ENCODE results near the gene ANKDD1A.

The ANKDD1A gene

DNA sequence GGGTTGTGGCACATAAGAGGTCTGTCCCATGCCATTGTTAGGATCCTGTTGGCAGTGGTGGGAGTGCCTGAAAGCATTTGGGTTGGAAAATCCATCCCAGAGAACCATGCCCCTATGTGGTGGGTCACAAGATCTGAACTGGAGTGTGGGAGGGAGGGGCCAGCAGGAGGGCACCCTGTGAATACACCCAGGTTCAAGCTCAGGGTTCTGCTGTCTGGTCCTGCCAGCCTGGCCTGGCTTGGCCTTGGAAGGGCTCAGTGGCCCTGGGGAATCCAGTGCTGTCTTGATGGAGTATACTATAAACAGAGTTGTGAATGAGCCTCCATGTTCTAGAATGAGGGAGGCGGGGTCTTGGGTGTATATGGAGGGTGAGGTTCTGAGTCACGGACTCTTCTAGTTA, 11.8 kb downstream of the ANKDD1A start:
- DNase-seq (ENCODE audit: low read depth in 2 of 2): no peak

DNA sequence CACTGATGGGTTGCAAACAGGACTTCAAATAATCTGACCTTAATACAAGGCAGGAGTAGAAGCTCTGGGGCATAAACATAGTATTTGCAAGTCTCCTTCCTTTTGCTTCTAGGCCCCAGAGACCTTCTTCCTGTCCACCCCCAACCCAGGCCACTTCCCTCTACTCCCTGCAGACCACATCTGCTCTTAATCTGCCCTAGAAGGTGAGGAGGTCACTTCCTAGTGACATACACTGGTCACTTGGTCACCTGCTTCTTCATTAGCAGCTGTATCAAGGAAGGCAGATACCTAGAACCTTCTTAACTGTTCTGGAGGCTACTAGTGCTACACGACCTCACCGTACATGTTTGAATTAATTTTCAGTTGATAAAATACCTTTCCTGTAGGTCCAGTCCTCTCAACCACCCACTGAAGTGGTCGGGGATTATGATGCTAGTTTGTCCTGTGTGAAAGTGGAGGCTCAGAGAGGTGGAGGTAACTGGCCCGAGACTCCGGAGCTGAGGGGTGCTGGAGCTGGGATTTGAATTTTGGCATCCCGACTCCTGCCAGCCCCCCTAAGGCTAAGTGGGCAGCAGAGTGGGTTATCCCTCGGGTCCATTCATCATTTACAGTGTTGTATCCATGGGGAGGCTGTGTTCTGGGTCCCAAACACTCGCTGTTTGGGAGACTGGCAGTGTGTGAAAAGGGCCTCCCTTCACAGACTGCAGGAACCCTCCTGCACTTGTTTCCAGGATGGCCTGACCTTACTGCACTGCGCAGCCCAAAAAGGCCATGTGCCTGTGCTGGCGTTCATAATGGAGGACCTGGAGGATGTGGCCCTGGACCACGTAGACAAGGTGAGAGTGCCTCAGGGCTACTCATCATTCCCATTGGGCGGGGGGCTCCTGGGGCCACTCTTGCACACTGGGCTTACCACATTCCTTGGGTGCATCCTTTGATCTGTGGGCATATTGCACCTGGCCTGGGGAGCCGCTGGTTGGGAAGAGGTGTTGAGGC, 13.9 kb downstream of the ANKDD1A start:
- no peak for DNase-seq (ENCODE audit: low read depth in 2 of 2)

DNA sequence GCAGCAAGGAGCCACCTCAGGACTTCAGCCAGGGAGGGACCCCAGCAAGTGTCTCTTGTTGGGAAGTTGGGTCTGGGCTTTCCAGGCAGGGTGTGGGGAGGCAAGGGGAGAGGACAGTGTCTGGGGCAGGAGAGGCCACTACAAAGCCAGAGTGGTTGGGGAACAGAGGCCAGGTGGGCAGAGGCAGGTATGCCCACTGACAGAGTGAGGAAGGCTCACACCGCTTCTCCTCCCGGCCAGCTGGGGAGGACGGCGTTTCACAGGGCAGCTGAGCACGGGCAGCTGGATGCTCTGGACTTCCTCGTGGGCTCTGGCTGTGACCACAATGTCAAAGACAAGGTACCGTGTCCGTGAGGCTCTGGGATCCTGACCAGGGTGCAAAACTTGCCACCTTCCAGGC, 15.0 kb downstream of the ANKDD1A start:
- no peak for DNase-seq (ENCODE audit: low read depth in 2 of 2)

DNA sequence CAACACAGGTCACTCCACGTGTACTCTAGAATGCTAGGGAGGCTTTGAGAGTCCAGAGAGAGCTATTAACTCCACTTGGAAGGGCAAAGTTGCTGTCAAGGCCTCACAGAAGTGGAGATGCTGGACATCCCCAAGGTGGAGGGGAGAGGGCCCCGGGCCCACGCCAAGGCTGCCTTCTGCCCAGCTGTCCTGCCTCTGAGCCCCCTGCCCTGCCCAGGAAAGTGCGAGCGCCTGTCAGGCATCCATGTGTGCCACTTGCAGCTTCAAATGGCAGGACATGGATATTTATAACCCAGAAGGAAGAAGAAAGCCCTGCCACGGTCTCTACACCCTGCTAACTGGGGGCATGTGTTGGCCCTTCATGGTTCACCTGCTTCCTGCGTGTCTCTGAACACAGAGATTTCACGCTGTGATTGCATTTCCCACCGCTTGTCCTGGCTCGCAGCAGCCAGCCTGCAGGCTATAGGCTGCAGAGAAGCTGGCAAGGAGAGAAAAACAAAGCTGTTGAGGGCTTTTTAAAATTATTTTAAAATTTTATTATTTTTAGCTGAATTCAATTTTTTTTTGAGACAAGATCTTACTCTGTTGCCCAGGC, 17.0 kb downstream of the ANKDD1A start:
- no peak for DNase-seq (ENCODE audit: low read depth in 2 of 2)

DNA sequence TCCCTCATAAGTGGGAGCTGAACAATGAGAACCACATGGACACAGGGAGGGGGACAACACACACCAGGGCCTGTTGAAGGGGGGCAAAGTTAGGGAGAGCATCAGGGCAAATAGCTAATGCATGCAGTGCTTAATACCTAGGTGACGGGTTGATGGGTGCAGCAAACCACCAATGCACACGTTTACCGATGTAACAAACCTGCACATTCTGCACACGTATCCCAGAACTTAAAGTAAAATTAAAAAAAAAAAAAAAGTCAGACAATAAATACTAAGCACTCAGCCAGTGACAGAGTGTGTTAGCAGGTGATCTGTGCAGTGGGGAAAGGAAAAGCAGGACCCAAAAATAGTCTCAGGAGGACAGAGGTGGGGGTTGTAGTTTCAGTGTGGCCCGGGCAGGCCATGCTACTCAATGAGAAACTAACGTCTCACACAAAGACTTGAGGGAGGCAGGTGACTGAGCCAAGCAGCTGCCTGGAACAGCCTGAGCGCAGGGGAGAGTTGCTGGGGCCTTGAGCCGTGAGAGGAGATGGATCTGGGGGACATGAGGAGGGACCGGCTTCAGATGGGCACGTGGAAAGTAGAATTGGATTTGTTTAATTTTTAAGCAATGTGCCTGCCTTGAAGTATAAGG, 18.4 kb downstream of the ANKDD1A start:
- DNase-seq (ENCODE audit: low read depth in 2 of 2): no peak

DNA sequence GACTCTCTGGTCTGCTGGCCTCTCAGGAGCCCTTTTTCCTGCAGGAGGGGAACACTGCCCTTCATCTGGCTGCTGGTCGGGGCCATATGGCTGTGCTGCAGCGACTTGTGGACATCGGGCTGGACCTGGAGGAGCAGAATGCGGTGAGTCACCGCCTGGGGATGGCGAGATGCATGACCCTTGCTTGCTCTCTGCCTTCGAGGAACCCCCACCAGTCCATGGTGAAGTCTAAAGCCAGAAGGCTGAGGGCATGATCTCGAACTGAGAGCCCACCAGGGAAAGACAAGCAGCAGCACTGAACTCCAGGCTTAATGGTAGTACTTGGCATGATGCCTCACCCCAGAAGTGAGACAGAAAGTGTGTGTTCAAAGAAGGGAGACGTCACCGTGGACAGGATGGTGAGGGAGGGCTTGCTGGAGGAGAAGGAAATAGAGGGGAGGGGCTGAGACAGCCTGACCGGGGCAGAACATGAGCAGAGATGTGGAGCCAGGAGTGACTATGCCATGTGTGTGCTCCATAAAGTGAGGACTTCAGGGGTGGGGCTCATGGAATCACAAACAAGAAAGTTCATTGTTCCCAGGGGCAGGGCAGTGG, 19.2 kb downstream of the ANKDD1A start:
- no peak for DNase-seq (ENCODE audit: low read depth in 2 of 2)

DNA sequence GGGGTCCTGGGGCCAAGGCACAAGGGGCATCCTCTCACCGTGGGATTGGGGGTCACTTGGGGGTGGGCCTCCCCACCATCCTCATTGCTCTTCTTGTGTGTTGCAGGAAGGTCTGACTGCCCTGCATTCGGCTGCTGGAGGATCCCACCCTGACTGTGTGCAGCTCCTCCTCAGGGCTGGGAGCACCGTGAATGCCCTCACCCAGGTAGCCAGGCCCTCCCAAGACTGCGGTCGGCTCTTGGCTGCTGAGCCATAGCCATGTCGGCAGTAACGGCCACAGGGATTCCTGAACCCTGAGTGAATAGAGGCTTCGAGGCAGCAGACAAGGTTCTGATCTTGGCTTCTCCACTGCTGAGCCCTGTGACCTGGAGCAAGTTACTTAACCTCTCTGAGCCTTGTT, 19.7 kb downstream of the ANKDD1A start:
- no peak for DNase-seq (ENCODE audit: low read depth in 2 of 2)

DNA sequence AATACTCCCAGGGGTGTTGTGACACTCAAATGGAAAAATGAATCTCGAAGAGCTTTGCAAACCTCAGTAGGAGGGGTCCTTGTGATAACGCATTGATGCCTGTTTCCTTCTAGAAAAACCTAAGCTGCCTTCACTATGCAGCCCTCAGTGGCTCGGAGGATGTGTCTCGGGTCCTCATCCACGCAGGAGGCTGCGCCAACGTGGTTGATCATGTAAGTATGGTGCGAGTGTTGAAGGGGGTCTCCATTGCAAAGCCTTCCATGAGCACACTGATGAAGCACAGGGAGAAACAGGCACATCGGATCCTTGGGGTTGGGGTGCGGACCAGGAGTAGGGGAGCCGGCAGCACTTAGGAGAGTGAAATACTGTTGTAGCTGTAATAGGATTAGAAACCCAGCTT, 22.3 kb downstream of the ANKDD1A start:
- no peak for DNase-seq (ENCODE audit: low read depth in 2 of 2)

DNA sequence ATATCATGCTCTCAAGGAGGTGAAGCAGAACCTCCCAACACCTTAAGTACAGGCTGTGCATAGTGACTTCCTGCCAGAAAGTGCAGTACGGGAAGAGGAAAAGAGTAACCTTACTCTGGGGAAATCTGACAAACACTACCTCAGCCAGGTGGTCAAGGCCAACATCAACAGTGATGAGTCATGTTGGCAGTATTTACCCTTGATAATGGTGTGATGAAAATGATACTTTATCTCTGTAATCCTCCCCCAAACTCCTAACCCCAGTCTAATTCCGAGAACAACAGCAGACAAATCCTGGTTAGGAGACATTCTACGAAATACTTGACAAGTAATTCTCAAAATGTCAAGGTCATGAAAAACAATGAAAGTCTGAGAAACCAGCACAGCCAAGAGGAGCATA, 26.5 kb downstream of the ANKDD1A start:
- no peak for DNase-seq (ENCODE audit: low read depth in 2 of 2)

DNA sequence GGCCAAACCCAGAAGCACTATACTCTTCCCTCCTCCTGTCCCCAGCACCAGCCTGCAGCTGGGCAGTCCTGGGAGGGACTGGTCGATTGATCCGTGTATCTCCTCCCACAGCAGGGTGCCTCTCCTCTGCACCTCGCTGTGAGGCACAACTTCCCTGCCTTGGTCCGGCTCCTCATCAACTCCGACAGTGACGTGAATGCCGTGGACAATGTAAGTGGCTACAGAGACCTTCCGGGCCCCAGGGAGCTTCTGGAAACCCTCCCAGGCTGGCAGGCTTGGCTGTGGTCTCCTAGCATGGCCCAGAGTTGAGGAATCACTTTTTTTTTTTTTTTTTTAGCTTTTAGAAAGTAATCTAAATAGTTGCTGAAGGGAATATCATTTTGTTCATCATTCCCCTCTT, 30.7 kb downstream of the ANKDD1A start:
- DNase-seq (ENCODE audit: low read depth in 2 of 2): no peak

DNA sequence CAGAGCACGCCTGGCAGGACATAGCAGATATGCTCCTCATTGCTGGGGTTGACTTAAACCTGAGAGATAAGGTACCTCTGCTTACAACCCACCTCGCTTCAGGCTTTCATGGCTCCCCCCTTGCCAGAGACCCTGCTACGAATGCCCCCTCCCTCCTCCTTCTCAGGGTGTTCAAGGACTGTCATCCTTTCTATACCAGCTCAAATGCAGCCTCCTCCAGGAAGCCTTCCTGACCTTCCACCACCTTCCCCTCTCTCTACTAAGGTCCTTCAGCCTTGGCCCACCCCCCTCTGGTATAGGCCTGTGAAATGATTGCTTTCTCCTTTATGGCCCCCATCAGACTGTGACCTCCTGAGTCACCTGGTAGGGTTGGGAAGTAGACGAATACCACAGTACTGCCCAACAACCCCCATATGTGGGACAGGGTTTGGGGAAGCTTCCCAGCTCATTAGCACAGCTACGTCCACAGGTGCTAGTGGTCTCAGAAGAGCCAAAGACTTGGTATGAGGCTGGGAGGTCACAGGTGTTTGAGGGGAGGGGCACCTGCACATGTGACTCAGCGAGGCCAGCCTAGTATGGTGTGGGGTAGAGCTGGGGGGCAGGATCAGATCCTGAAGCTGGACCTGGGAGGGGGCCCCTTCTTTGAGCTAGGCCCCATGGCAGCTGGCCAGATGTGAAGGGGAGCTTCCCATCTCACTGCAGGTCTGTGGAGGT, 32.0 kb downstream of the ANKDD1A start:
- DNase-seq (ENCODE audit: low read depth in 2 of 2): no peak

DNA sequence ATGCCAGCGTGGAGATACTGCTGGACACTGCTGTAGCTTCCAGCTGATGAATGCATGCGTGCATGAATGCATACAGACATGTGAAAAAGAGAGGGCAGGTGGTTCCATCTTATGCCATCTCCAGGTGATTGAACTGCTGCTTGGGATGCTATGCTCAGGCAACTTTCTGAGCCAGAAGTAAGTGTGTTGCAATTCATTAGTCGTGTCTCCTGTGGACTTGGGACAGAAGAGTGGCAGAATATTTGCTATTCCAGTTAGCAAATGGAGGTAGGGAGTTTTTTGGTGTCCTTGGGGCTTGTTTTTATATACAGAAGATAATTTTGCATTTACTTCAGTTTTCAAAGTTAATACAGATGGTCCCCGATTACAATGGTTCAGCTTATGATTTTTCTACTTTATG, 33.3 kb downstream of the ANKDD1A start:
- DNase-seq (ENCODE audit: low read depth in 2 of 2): no peak

DNA sequence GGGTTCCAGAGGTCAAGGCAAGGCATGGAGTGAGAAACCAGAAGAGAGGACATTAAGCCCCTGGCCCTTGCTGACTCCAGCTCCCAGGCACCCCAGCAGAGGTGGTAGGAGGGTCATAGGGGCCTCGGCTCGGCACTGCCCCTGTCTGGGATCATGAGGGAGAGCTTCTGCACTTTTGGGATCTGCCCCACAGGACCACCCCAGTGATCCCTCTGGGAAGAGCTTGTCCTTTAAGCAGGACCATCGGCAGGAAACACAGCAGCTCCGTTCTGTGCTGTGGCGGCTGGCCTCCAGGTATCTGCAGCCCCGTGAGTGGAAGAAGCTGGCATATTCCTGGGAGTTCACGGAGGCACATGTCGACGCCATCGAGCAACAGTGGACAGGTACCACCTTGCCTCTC, 35.5 kb downstream of the ANKDD1A start:
- no peak for DNase-seq (ENCODE audit: low read depth in 2 of 2)

DNA sequence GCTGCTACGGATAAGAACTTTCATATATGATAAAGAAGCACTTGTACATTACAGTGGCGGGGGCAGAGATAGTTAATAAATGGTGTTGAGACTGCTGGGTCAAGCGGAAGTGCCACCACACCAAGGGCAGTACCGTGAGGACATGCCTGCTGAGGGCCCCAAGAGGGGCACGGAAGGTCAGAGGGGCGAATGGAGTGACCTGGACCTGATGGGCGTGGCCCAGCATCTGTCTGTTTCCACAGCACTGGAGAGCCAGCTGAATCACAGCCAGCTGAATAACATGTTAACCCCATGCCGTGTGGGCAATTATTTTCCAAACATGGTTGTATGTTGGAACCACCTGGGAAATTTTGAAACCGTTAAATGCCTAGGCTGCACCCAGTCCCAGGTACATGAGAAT, 37.2 kb downstream of the ANKDD1A start:
- no peak for DNase-seq (ENCODE audit: low read depth in 2 of 2)

DNA sequence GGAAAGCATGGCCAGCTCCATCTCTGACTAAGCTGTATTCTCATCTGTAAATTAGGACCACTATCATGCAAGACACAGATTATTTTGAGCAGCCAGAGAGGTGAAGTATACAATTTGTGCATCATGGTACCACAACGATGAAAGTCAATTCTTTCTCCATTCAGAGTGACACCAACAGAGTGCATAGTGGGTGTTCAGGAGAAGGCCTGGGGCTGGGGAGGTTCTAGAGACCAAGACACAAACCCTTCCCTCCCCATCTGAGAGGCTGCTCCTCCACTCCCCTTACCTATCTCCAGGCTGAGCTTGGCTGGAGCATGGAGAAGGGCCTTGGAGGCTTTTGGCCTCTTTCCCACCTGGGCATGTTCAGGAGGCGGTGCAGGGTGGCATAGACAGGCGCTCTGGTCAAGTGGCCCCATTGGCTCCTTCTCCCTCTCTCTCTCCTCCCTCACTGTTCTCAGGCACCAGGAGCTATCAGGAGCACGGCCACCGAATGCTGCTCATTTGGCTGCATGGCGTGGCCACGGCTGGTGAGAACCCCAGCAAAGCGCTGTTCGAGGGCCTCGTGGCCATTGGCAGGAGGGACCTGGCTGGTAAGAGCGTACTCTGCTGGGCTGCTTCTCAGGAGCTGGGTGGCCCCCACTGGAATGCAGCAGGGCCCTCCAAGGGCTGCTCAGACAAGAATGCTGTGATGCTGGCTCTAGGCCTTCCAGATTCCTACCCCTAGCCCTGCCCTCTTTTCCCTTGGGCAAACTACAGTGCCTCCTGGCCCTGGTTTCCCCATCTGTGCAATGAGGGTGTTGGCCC, 37.9 kb downstream of the ANKDD1A start:
- no peak for DNase-seq (ENCODE audit: low read depth in 2 of 2)

DNA sequence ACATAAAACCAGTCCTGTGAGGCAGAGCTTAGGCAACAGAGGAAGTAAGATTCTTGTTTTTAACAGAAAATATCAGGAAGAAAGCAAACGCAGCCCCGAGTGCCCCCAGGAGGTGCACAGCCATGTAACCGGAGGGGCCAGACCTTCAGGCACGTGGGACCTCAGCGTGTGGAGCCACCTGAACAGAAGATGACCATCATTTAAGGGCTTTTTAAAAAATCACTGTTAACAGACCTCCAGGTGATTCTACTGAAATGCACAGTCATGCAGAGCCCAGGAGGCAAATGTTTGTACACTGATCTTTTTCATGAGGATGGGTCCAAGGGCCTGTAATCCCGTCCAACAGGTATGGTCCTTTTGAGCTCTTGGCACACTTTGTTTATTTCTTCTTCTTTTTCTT, 39.2 kb downstream of the ANKDD1A start:
- DNase-seq (ENCODE audit: low read depth in 2 of 2): no peak

DNA sequence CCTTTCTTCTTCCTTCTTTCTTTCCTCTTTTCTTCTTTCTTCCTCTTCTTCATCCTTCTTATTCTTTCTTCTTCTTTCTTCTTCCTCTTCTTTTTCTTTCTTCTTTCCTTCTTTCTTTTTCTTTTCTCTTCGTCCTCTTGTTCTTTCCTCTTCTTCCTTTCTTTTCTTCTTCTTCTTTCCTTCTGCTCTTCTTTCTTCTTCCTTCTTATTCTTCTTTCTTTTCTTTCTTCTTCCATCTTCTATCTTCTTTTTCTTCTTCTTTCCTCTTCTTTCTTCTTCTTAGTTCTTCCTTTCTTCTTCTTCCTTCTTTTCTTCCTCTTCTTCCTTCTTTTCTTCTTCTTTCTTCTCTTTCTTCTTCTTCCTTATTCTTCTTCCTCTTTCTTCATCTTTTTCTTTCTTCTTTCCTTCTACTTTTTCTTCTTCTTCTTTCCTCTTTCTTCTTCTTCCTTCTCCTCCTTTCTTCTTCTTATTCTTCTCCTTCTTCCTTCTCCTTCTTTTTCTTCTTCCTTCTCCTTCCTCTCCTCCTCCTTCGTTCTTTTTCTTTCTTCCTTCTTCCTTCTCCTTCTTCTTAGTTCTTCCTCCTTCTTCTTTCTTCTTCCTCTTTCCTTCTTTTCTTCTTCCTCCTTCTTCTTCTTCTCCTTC, 40.2 kb downstream of the ANKDD1A start:
- no peak for DNase-seq (ENCODE audit: low read depth in 2 of 2)

DNA sequence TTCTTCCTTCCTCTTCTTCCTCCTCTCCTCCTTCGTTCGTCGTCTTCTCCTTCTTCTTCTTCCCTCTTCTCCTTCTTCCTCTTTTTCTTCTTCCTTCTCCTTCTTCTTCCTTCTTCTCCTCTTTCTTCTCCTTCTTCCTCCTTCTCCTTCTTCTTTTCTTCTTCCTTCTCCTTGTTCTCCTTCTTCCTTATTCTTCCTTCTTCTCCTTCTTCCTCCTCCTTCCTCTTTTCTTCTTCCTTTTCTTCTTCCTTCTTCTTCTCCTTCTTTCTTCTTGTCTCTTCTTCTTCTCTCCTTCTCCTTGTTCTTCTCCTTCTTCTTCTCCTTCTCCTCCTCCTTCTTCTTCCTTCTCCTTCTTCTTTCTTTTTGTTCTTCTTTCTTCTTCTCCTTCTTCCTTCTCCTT, 42.7 kb downstream of the ANKDD1A start:
- no peak for DNase-seq (ENCODE audit: low read depth in 2 of 2)

DNA sequence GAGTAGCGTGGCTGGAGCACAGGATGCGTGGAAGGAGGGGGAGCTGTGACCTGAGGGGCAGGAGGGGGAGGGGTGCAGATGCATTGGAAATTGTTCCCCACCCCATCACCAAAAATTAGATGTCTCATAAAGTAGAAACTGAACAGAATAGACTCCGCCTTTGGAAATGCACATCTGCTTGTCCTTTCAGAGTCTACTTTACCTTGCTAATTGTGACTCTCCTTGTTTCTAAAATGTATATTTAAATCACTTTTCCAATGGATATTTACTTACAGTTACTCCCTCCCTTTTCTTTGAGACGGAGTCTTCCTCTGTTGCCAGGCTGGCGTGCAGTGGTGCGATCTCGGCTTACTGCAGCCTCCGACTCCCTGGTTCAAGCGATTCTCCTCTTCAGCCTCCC, 47.4 kb downstream of the ANKDD1A start:
- DNase-seq (ENCODE audit: low read depth in 2 of 2): no peak

DNA sequence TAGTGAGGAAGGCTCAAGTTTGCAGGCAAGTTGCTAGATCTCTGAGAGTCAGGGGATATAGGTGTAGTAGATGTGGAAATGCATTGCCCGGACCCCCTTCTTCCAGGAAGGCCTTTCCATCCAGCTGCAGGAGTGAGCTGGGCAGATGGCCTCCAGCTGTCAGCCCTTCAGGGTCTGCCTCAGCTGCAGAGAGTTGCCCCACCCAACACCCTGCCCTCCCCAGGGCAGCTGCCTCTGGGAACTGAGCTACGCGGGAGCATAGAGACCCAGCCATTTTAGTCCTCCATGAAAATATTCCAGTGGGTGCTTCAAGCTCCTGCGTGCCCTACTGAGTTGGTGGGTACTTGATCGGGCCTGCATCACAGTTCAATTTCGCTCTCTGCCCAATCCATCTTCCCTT, 48.5 kb downstream of the ANKDD1A start:
- no peak for DNase-seq (ENCODE audit: low read depth in 2 of 2)

DNA sequence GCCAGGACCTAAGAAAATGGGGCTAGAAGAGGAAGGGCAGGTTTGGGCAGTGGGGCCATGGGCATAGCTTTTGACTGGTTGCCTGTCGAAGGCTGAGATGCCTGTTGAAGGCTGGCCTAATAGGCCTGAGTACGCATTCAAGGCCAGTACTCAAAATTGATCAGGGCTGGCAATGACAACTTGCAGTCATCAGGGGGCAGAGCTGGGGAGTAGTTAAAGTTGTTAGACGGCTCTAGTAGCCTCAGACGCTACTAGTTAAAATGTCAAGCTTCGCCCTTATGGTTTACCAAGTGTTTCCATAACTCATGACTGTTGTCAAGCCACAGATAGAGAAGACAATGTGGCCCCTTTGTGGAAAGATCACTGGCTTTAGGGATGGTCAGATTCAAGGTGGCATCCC, 49.3 kb downstream of the ANKDD1A start:
- DNase-seq (ENCODE audit: low read depth in 2 of 2): no peak

Data from stimulated activated CD4-positive, alpha-beta T cell treated with anti-CD3 and anti-CD28 coated beads, Interleukin-1b, Interleukin-23, amount 100 ng/mL, for 1 hour (primary cell).